Upper lobe of left lung (tissue), 6 donors: ENCODE data around the gene PDGFD. TPM values are rescaled to one million over a fixed set of nuclear protein-coding genes. Genes with fewer than 3 reads are reported as not detected.

Experiments
- ATAC-seq, 2 donors: fragments of 200-7000 bp; cut with Tn5 transposase; one replicate each; pipeline ENCODE4 v1.9.1; 2022; ENCODE audit warnings: mild to moderate bottlenecking in 2 of 2, moderate library complexity in 2 of 2; ENCODE audit not compliant: low FRiP score in 2 of 2
- DNase-seq, 2 donors: peaks; one replicate each; pipeline ENCODE4 v3.0.0-alpha.2; 2019 to 2020
- H3K27ac ChIP-seq, 4 donors: fragments of 200-600 bp; sonication (generic); one replicate each; pipeline ENCODE4 v1.5.1; 2016 to 2019
- H3K27me3 ChIP-seq, 4 donors: fragments of 200-600 bp; sonication (generic); one replicate each; pipeline ENCODE4 v1.5.1; 2017 to 2019
- H3K36me3 ChIP-seq, 4 donors: fragments of 200-600 bp; sonication (generic); one replicate each; pipeline ENCODE4 v1.5.1; 2016 to 2019
- H3K4me1 ChIP-seq, 4 donors: fragments of 200-600 bp; sonication (generic); one replicate each; pipeline ENCODE4 v1.5.1; 2018 to 2019
- H3K4me3 ChIP-seq, 4 donors: fragments of 200-600 bp; sonication (generic); one replicate each; pipeline ENCODE4 v1.5.1; 2017 to 2019; ENCODE audit warnings: mild to moderate bottlenecking in 2 of 4, moderate library complexity in 1 of 4
- H3K9me3 ChIP-seq, 4 donors: fragments of 200-600 bp; sonication (generic); one replicate each; pipeline ENCODE4 v1.5.1; 2018 to 2019
- EP300 ChIP-seq, 4 donors: sonication (generic); formaldehyde crosslinking; IDR thresholded peaks; one replicate each; pipeline ENCODE4 v1.5.1; 2017; ENCODE audit warnings: antibody characterized with exemption in 4 of 4, control low read depth in 2 of 4
- POLR2A ChIP-seq, 4 donors: fragments of 450-650 bp; IDR thresholded peaks; one replicate each; pipeline ENCODE4 v1.5.1; 2016 to 2017; ENCODE audit warnings: antibody characterized with exemption in 4 of 4, mild to moderate bottlenecking in 2 of 4
- POLR2AphosphoS5 ChIP-seq, 2 donors: sonication (generic); formaldehyde crosslinking; IDR thresholded peaks; one replicate each; pipeline ENCODE4 v1.5.1; 2017; ENCODE audit warnings: antibody characterized with exemption in 2 of 2
- WGBS, 2 donors: methylation state at CpG; one replicate each; pipeline ENCODE4 v1.1.5; 2017 to 2018; 5-methylcytosine and 5-hydroxymethylcytosine counted together
- total RNA-seq, 6 donors: library from RNA; depleted of rRNA in 4 of 6; stranded (reverse); fragments of >200 nt in 4 of 6; gene quantifications; one replicate each; pipeline versions ENCODE4 v1.1.0 to v1.2.1, GENCODE V29; 2016 to 2021
- TF ChIP-seq, protein P1 (sequence below), 6 experiments: fragments of 450-650 bp in 4 of 6; fragments of 200-600 bp in 2 of 6; sonication (generic) in 2 of 6; IDR thresholded peaks; one replicate each; pipeline ENCODE4 v1.5.1; 2016 to 2019; ENCODE audit warnings: antibody characterized with exemption in 6 of 6
- donor health status: DM: no; HTN: no; CAD: no; lungs with moderate emphysema.
- donor health status: DM: no; HTN: yes; CAD: no; lungs with severe emphysema.

Gene PDGFD
- total RNA-seq, 6 donors from 2014 or later, result 2.1 to 6.6 (median 2.7) TPM; not detected in 1

DNA sequence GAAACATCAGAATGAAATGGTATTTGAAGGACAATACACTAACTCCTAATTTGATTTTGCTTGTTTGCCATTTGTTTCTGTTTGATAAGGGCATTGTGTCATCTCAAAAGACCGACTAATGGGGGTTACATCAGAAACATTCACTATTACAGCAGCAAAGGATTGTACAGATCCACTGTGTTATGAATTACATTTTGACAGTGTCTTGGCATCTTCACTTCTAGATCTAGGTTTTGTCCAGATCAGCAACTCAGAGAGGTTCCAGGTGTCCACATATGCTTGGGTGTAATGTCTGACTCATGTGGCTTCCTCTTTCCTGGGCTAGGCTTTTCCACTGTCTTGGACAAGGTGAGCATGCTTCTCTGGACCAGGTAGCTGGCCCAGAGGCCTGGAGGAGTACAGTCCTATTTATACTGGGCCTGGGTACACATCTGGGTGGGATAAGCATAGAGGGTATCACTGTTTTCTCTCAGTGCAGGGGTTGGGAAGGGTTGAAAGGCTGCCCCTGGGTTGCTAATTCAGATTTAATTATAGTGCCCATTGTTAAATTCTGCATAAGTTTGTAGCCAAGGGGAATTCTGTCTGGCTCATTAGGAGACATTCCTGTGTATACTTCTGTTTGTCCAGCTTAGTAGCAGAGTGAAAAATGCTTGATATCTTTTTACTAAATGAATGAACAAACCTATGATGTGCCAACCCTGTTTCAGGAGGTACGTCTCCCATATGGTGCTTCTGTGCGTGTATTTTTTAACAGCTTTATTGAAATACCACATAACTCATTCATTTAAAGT is 103.7 kb downstream of the PDGFD start:
- Histone ChIP-seq H3K9me3 (no peaks in the 10 kb centered on the region), H3K4me3 (no peak overlapping the region), H3K4me1 (no peaks in the 10 kb centered on the region), H3K27me3 (no peaks in the 10 kb centered on the region), H3K27ac (no peak overlapping the region), H3K36me3 (no peaks in the 10 kb centered on the region)
- TF ChIP-seq, protein P1, sequence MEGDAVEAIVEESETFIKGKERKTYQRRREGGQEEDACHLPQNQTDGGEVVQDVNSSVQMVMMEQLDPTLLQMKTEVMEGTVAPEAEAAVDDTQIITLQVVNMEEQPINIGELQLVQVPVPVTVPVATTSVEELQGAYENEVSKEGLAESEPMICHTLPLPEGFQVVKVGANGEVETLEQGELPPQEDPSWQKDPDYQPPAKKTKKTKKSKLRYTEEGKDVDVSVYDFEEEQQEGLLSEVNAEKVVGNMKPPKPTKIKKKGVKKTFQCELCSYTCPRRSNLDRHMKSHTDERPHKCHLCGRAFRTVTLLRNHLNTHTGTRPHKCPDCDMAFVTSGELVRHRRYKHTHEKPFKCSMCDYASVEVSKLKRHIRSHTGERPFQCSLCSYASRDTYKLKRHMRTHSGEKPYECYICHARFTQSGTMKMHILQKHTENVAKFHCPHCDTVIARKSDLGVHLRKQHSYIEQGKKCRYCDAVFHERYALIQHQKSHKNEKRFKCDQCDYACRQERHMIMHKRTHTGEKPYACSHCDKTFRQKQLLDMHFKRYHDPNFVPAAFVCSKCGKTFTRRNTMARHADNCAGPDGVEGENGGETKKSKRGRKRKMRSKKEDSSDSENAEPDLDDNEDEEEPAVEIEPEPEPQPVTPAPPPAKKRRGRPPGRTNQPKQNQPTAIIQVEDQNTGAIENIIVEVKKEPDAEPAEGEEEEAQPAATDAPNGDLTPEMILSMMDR (IDR thresholded peaks at IDR 0.05), result no peak
- TF ChIP-seq EP300 (IDR thresholded peaks at IDR 0.05), result no peak
- no peak for TF ChIP-seq POLR2A (IDR thresholded peaks at IDR 0.05)
- no peak for TF ChIP-seq POLR2AphosphoS5 (IDR thresholded peaks at IDR 0.05)
- 76 to 81% methylated on average over 3 of the region's 3 CpGs for WGBS, 2 donors
- no peak for DNase-seq
- peak in 1 of 2 donors; percentile 55 for ATAC-seq

DNA sequence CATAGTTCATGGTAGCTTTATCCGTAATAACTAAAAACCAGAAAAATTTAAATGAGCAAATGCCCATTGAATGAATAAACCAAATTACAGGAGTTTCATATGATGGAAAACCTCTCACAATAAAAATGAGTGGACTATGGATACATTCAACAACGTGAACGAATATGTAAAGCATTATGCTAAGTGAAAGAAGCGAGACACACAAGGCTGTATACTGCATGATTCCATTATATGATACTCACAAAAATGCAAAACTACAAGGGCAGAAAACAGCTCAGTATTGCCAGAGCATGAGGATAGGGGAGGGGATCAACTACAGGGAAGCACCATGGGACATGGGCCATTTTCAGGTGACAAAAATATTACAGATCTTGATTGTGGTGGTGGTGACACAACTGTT is 105.3 kb downstream of the PDGFD start:
- Histone ChIP-seq H3K4me1 (peaks cover 0 to 3% (median 0%) of the 10 kb centered on the region in 4 donors), H3K9me3 (no peaks in the 10 kb centered on the region), H3K27me3 (no peaks in the 10 kb centered on the region), H3K36me3 (no peaks in the 10 kb centered on the region), H3K27ac (no peak overlapping the region), H3K4me3 (no peak overlapping the region)
- ATAC-seq (no peak), DNase-seq (no peak)
- WGBS, 2 donors, result 91 to 97% methylated on average over 4 of the region's 4 CpGs
- TF ChIP-seq EP300 (IDR thresholded peaks at IDR 0.05), result no peak
- no peak for TF ChIP-seq POLR2AphosphoS5 (IDR thresholded peaks at IDR 0.05)
- TF ChIP-seq, protein P1 (IDR thresholded peaks at IDR 0.05), result no peak
- TF ChIP-seq POLR2A (IDR thresholded peaks at IDR 0.05), result no peak

DNA sequence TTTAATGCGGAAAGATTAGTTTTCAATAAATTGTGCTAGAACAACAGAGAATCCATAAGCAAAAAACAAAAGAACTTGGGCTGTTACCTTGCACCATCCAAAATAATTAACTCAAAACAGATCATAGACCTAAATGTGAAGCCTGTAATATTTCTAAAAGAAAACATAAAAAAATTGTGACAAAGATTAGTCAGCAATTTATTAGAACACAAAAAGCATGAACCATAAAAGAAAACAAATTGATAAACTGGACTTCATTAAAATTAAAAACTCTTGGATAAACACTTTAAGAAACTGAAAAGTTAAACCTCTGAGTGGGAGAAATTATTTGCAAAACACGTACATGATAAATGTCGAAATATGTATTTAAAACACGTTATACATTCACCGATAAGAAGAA is 106.0 kb downstream of the PDGFD start:
- WGBS, 2 donors, result 93% methylated on average over 5 of the region's 5 CpGs

DNA sequence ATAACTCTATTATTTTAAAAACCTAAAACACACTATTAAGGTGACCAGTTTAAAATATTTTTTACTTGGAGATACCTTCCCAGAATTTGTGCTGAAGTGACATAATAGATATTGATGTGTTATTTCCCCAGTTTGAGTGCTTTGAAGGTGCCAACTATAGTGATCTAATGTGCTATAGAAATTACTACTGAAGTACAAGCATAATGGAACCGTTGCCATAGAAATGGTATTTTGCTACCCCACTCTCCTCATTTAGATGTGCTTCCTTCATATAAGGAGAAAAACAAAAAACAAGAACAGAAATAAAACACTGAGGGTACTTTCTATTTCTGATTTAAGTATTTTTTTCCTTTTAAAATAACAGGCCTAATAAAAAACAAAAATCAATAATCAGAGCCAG is 108.4 kb downstream of the PDGFD start:
- TF ChIP-seq EP300 (IDR thresholded peaks at IDR 0.05) (no peak), POLR2A (IDR thresholded peaks at IDR 0.05) (no peak), POLR2AphosphoS5 (IDR thresholded peaks at IDR 0.05) (no peak)
- TF ChIP-seq, protein P1 (IDR thresholded peaks at IDR 0.05), result no peak
- ATAC-seq (no peak), DNase-seq (no peak)
- Histone ChIP-seq H3K27ac (no peak overlapping the region), H3K4me3 (no peak overlapping the region), H3K27me3 (no peaks in the 10 kb centered on the region), H3K9me3 (no peaks in the 10 kb centered on the region), H3K4me1 (peaks cover 0 to 4% (median 0%) of the 10 kb centered on the region in 4 donors), H3K36me3 (no peaks in the 10 kb centered on the region)
- WGBS, 2 donors, result 93 to 95% methylated on average over 1 of the region's 1 CpG

More for the DNA sequence above, 106.0 kb downstream of the PDGFD start:
- DNase-seq, result no peak
- Histone ChIP-seq H3K4me3 (no peak overlapping the region), H3K36me3 (no peaks in the 10 kb centered on the region), H3K4me1 (peaks cover 0 to 4% (median 0%) of the 10 kb centered on the region in 4 donors), H3K27ac (no peak overlapping the region), H3K27me3 (no peaks in the 10 kb centered on the region), H3K9me3 (no peaks in the 10 kb centered on the region)
- TF ChIP-seq, protein P1 (IDR thresholded peaks at IDR 0.05), result no peak
- TF ChIP-seq POLR2A (IDR thresholded peaks at IDR 0.05) (no peak), POLR2AphosphoS5 (IDR thresholded peaks at IDR 0.05) (no peak), EP300 (IDR thresholded peaks at IDR 0.05) (no peak)
- no peak for ATAC-seq
